ENCODE measurements around the gene RYR2. TPM values are rescaled to one million over a fixed set of nuclear protein-coding genes. Genes with fewer than 3 reads are reported as not detected.

Gene RYR2
- total RNA-seq, 1 experiment from 2014 or later, result 3.4 TPM

GRCh38 chr1:237235091-237235490, 193.1 kb downstream of the RYR2 start:
- TF ChIP-seq CTCF (conservative IDR thresholded peaks at IDR 0.05), result no peak
- H4K20me1 ChIP-seq (ENCODE audit: control insufficient read depth, insufficient read depth, insufficient read length), result no peaks in the 10 kb centered on the region
- no peaks in the 10 kb centered on the region for H3K23me2 ChIP-seq (ENCODE audit: insufficient read length, low read depth, low read length, poor library complexity, severe bottlenecking)
- H2BK5ac ChIP-seq (ENCODE audit: insufficient read length, low read length), result no peak overlapping the region
- Mint-ChIP-seq H3K9me3 (peaks cover 0 to 6% of the 10 kb centered on the region in 2 experiments; a peak in 2 of 5 replicates), H3K4me3 (no peak overlapping the region), H3K36me3 (ENCODE audit: insufficient read depth in 1 of 3, low read depth in 3 of 3) (peaks cover 5 to 8% (median 8%) of the 10 kb centered on the region in 3 experiments; a peak in 4 of 7 replicates), H3K27ac (no peak overlapping the region), H3K4me1 (peaks cover 43 to 47% of the 10 kb centered on the region in 2 experiments), H3K27me3 (ENCODE audit: low read depth) (no peaks in the 10 kb centered on the region)
- no peak overlapping the region for H2BK120ac ChIP-seq (ENCODE audit: low read depth, low read length, poor library complexity, severe bottlenecking)
- no peak overlapping the region for H3K4me2 ChIP-seq (ENCODE audit: insufficient read depth, insufficient read length, low read length)
- 0 out of 2 replicates have a peak, but pooled peaks cover 2% of the 10 kb centered on the region for H3K4me1 ChIP-seq (ENCODE audit: insufficient read depth, low read length)
- no peak overlapping the region for H4K5ac ChIP-seq (ENCODE audit: insufficient read length, low read depth, low read length)
- H4K91ac ChIP-seq (ENCODE audit: insufficient read length, low read depth, low read length), result no peak overlapping the region
- 0 out of 2 replicates have a peak, but pooled peaks cover 2% of the 10 kb centered on the region for H3K79me2 ChIP-seq (ENCODE audit: insufficient read depth, low read length)
- no peaks in the 10 kb centered on the region for H3K79me1 ChIP-seq (ENCODE audit: insufficient read depth, low read depth, low read length, poor library complexity, severe bottlenecking)
- no peak overlapping the region for H3K4ac ChIP-seq (ENCODE audit: low read depth, low read length)
- H4K8ac ChIP-seq (replicated peaks; ENCODE audit: insufficient read length, low read depth, low read length), result no peak overlapping the region
- DNase-seq, result no peak
- no peak overlapping the region for H3K56ac ChIP-seq (ENCODE audit: insufficient read length, low read depth, low read length)
- no peak overlapping the region for H3K14ac ChIP-seq (ENCODE audit: insufficient read depth, low read length)
- no peaks in the 10 kb centered on the region for H3K9me3 ChIP-seq (ENCODE audit: control insufficient read depth, low read depth, low read length)
- no peak overlapping the region for H2BK12ac ChIP-seq (ENCODE audit: insufficient read length, low read depth, low read length)
- no peak overlapping the region for H3K9ac ChIP-seq (ENCODE audit: extremely low read depth, insufficient read length, low read length)
- no peak overlapping the region for H2BK15ac ChIP-seq (ENCODE audit: low read depth, low read length)
- H2AK5ac ChIP-seq (ENCODE audit: insufficient read length, low read length), result no peak overlapping the region
- H3K27me3 ChIP-seq (ENCODE audit: insufficient read depth, low read length), result no peaks in the 10 kb centered on the region
- no peak overlapping the region for H3K18ac ChIP-seq (ENCODE audit: insufficient read length, low read depth, low read length)
- H3T11ph ChIP-seq (ENCODE audit: low read length), result no peak overlapping the region
- no peak overlapping the region for H2AFZ ChIP-seq (ENCODE audit: low read length)
- H2BK20ac ChIP-seq (ENCODE audit: low read depth, low read length, poor library complexity, severe bottlenecking), result no peak overlapping the region
- H3K23ac ChIP-seq (ENCODE audit: insufficient read length, low read depth, low read length), result no peak overlapping the region
- WGBS (ENCODE audit: extremely low coverage, insufficient read length, low lambda C conversion rate), result no CpG with 5 or more reads among the region's 3 CpGs
- no peak overlapping the region for H3K27ac ChIP-seq (ENCODE audit: insufficient read length, low read depth, low read length)
